SKM-1 treated with dmso at 0.1 percent for 144 hours (cell line): Measurements from ENCODE around the gene LSM14A.
A peak's percentile ranks its signal among the peaks of the same experiment; 100 is the strongest.

Source experiments
- DNase-seq: peaks from one replicate; lab custom pipeline; 2025; ENCODE audit not compliant: unreplicated experiment; lab: John Stamatoyannopoulos, UW

Gene LSM14A

GRCh38 chr19:34254046-34254697, 81.9 kb downstream of the LSM14A start, which contains the start of gene GARRE1:
Gene GARRE1, plus strand, starts transcription at chr19:34254554. Its CDS starts 45,920 bp downstream, at chr19:34300474.
- peak; percentile 17 for DNase-seq

GRCh38 chr19:34254698-34255432, 82.6 kb downstream of the LSM14A start:
- no peak for DNase-seq

- DNase-seq = no peak
Measured at GRCh38 chr19:34255546-34255945, 83.2 kb downstream of the LSM14A start.

GRCh38 chr19:34256835-34257558, 84.7 kb downstream of the LSM14A start:
- no peak for DNase-seq

GRCh38 chr19:34257559-34257924, 85.2 kb downstream of the LSM14A start:
- no peak for DNase-seq

GRCh38 chr19:34259367-34260095, 87.2 kb downstream of the LSM14A start:
- no peak for DNase-seq

- no peak for DNase-seq
Measured at GRCh38 chr19:34260771-34261173, 88.5 kb downstream of the LSM14A start.

GRCh38 chr19:34261334-34262109, 89.2 kb downstream of the LSM14A start:
- DNase-seq = no peak

- no peak for DNase-seq
Measured at GRCh38 chr19:34263745-34264237, 91.5 kb downstream of the LSM14A start.

- no peak for DNase-seq
Measured at GRCh38 chr19:34265221-34265650, 92.9 kb downstream of the LSM14A start.

- DNase-seq = no peak
Measured at GRCh38 chr19:34269081-34269480, 96.8 kb downstream of the LSM14A start.

GRCh38 chr19:34269489-34269888, 97.2 kb downstream of the LSM14A start:
- no peak for DNase-seq

GRCh38 chr19:34269968-34270621, 97.8 kb downstream of the LSM14A start:
- peak; percentile 70 for DNase-seq

GRCh38 chr19:34273121-34273520, 100.8 kb downstream of the LSM14A start:
- no peak for DNase-seq

GRCh38 chr19:34274284-34274826, 102.1 kb downstream of the LSM14A start:
- no peak for DNase-seq

GRCh38 chr19:34274827-34275625, 102.7 kb downstream of the LSM14A start:
- DNase-seq = no peak

GRCh38 chr19:34275705-34276104, 103.4 kb downstream of the LSM14A start:
- no peak for DNase-seq

GRCh38 chr19:34276614-34277013, 104.3 kb downstream of the LSM14A start:
- no peak for DNase-seq

- no peak for DNase-seq
Measured at GRCh38 chr19:34277244-34277643, 104.9 kb downstream of the LSM14A start.
